Measurements from ENCODE around the gene PSMD2.

Gene PSMD2

DNA sequence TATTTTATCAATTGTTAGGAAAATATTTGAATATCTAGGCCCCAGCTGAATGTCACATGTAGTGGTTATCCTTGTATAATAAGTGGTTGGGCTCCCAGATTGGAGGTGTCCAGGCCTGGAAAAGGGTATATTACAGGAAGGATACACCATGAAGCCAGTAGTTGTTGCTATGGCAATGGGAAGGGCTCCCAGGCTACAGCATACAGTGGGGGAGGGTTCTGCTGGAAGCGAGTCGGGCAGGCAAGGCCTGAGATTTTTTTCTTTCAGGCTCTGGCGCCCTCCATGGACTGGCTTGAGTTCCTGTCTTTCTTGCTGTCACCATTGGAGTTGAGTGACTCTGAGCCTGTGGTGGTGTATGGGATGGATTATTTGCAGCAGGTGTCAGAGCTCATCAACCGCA lies 14.3 kb upstream of the PSMD2 start:
- H3K27ac ChIP-seq (ENCODE audit: low read depth, low read length, severe bottlenecking) = no peak overlapping the region
- H3K9me3 ChIP-seq (ENCODE audit: control insufficient read depth, low read length) = no peaks in the 10 kb centered on the region
- no peak overlapping the region for H3K4me3 ChIP-seq (ENCODE audit: extremely low read depth, insufficient read depth, low read length, poor library complexity, severe bottlenecking)
- H3K4me1 ChIP-seq (ENCODE audit: control insufficient read depth, insufficient read depth, low read length, poor library complexity, severe bottlenecking) = no peaks in the 10 kb centered on the region
- 5 to 12% methylated on average over 4 of the region's 4 CpGs for WGBS, 2 experiments (ENCODE audit: insufficient coverage in 2 of 2)
- H3K36me3 ChIP-seq (ENCODE audit: control insufficient read depth, insufficient read depth, low read length) = no peaks in the 10 kb centered on the region

DNA sequence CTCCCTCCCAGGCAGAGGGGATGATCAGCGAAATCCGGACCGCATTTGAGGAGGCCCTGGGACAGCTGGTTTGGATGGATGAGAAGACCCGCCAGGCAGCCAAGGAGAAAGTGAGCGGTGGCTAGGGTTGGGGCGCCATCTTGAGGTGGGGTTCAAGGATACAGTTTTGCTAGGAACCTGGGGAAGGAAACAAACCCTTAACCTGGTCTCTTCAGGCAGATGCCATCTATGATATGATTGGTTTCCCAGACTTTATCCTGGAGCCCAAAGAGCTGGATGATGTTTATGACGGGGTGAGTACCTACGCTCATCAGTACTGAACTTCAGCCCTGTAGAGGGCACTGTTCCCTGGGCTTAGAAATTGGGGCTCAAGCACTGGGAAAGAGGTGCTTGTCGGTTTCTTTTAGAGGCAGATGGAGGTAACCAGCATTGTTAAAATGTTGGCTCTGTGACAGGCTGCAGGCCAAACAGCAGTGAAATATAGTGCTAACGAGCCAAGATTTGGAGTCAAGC lies 9.6 kb upstream of the PSMD2 start:
- no peaks in the 10 kb centered on the region for H3K4me1 ChIP-seq (ENCODE audit: control insufficient read depth, insufficient read depth, low read length, poor library complexity, severe bottlenecking)
- WGBS, 2 experiments (ENCODE audit: insufficient coverage in 2 of 2) = 23% methylated on average over 6 to 7 of the region's 10 CpGs
- no peaks in the 10 kb centered on the region for H3K9me3 ChIP-seq (ENCODE audit: control insufficient read depth, low read length)
- H3K36me3 ChIP-seq (ENCODE audit: control insufficient read depth, insufficient read depth, low read length) = no peaks in the 10 kb centered on the region
- no peak overlapping the region for H3K27ac ChIP-seq (ENCODE audit: low read depth, low read length, severe bottlenecking)
- no peak overlapping the region for H3K4me3 ChIP-seq (ENCODE audit: extremely low read depth, insufficient read depth, low read length, poor library complexity, severe bottlenecking)

GRCh38 chr3:184290331-184290730 lies 8.7 kb upstream of the PSMD2 start:
- Histone ChIP-seq H3K9me3 (ENCODE audit: control insufficient read depth, low read length) (no peaks in the 10 kb centered on the region), H3K36me3 (ENCODE audit: control insufficient read depth, insufficient read depth, low read length) (no peaks in the 10 kb centered on the region), H3K27ac (ENCODE audit: low read depth, low read length, severe bottlenecking) (no peak overlapping the region), H3K4me3 (ENCODE audit: extremely low read depth, insufficient read depth, low read length, poor library complexity, severe bottlenecking) (no peak overlapping the region), H3K4me1 (ENCODE audit: control insufficient read depth, insufficient read depth, low read length, poor library complexity, severe bottlenecking) (no peaks in the 10 kb centered on the region)
- WGBS, 2 experiments (ENCODE audit: insufficient coverage in 2 of 2) = 89% methylated on average over 3 to 9 of the region's 10 CpGs

GRCh38 chr3:184291044-184291737 lies 7.8 kb upstream of the PSMD2 start:
- no peaks in the 10 kb centered on the region for H3K4me1 ChIP-seq (ENCODE audit: control insufficient read depth, insufficient read depth, low read length, poor library complexity, severe bottlenecking)
- no peak overlapping the region for H3K4me3 ChIP-seq (ENCODE audit: extremely low read depth, insufficient read depth, low read length, poor library complexity, severe bottlenecking)
- no peaks in the 10 kb centered on the region for H3K9me3 ChIP-seq (ENCODE audit: control insufficient read depth, low read length)
- no peak overlapping the region for H3K27ac ChIP-seq (ENCODE audit: low read depth, low read length, severe bottlenecking)
- H3K36me3 ChIP-seq (ENCODE audit: control insufficient read depth, insufficient read depth, low read length) = no peaks in the 10 kb centered on the region
- 87 to 90% methylated on average over 18 to 20 of the region's 22 CpGs for WGBS, 2 experiments (ENCODE audit: insufficient coverage in 2 of 2)

GRCh38 chr3:184291738-184292445 lies 7.1 kb upstream of the PSMD2 start:
- 93 to 97% methylated on average over 15 to 21 of the region's 21 CpGs for WGBS, 2 experiments (ENCODE audit: insufficient coverage in 2 of 2)
- Histone ChIP-seq H3K9me3 (ENCODE audit: control insufficient read depth, low read length) (no peaks in the 10 kb centered on the region), H3K4me3 (ENCODE audit: extremely low read depth, insufficient read depth, low read length, poor library complexity, severe bottlenecking) (no peak overlapping the region), H3K4me1 (ENCODE audit: control insufficient read depth, insufficient read depth, low read length, poor library complexity, severe bottlenecking) (no peaks in the 10 kb centered on the region), H3K27ac (ENCODE audit: low read depth, low read length, severe bottlenecking) (no peak overlapping the region), H3K36me3 (ENCODE audit: control insufficient read depth, insufficient read depth, low read length) (no peaks in the 10 kb centered on the region)

- Histone ChIP-seq H3K4me1 (ENCODE audit: control insufficient read depth, insufficient read depth, low read length, poor library complexity, severe bottlenecking) (peaks cover 4% of the 10 kb centered on the region), H3K36me3 (ENCODE audit: control insufficient read depth, insufficient read depth, low read length) (peaks cover 7% of the 10 kb centered on the region), H3K27ac (ENCODE audit: low read depth, low read length, severe bottlenecking) (no peak overlapping the region), H3K4me3 (ENCODE audit: extremely low read depth, insufficient read depth, low read length, poor library complexity, severe bottlenecking) (no peak overlapping the region), H3K9me3 (ENCODE audit: control insufficient read depth, low read length) (no peaks in the 10 kb centered on the region)
- WGBS, 2 experiments (ENCODE audit: insufficient coverage in 2 of 2) = 68 to 85% methylated on average over 2 to 3 of the region's 3 CpGs
Observed at GRCh38 chr3:184295771-184296170, 3.3 kb upstream of the PSMD2 start.

DNA sequence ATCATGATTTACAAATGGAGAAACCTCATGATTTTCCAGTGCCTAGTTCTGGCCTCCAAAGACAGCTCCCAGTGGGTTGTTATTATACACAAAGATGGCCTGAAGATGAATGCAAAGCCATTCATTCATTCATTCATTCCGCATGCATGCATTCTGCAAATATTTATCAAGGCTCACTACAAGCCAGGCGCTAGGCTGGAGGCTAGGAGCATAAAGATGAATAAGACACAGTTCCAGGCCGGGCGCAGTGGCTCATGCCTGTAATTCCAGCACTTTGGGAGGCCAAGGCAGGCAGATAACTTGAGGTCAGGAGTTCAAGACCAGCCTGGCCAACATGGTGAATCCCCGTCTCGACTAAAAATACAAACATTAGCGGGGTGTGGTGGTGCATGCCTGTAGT lies 2.4 kb upstream of the PSMD2 start:
- Histone ChIP-seq H3K36me3 (ENCODE audit: control insufficient read depth, insufficient read depth, low read length) (peaks cover 16% of the 10 kb centered on the region), H3K4me3 (ENCODE audit: extremely low read depth, insufficient read depth, low read length, poor library complexity, severe bottlenecking) (no peak overlapping the region), H3K4me1 (ENCODE audit: control insufficient read depth, insufficient read depth, low read length, poor library complexity, severe bottlenecking) (peaks cover 11% of the 10 kb centered on the region), H3K9me3 (ENCODE audit: control insufficient read depth, low read length) (no peaks in the 10 kb centered on the region), H3K27ac (ENCODE audit: low read depth, low read length, severe bottlenecking) (no peak overlapping the region)
- 75 to 98% methylated on average over 3 to 5 of the region's 7 CpGs for WGBS, 2 experiments (ENCODE audit: insufficient coverage in 2 of 2)

DNA sequence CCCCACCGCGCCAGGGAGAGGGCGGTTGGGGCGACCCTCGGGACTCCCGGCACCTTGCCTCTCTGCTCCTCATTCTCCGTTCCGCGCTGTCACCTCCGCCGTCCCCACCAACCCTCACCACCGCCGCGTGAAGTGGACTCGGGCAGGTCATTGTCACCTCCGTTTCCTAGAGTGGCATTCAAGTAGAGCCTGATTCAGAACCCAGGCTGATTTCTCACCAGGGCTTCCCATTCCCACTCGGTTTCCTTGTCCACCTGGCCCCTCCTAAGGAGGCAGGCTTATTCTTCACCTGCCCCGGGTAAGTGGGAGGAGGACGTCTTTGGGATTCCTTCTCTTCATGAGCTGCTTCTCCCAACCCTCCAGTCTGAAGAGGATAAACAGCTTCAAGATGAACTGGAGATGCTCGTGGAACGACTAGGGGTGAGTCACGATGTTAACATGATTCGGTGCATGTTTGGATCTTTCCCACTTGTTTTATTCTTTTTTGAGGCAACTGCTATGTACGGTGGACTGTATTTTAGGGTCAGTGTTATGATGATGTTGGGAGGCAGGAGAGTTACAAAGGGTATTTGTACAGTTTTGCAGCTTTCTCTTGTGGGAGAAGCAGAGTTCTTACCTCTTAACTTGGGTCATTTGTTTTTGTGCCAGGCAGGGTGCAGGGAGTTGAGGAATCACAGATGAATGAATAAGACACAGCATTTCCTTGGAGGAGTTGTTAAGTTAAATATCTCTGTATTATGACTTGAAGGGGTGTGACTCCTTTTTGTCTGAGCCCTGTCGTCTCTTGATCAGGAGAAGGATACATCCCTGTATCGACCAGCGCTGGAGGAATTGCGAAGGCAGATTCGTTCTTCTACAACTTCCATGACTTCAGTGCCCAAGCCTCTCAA lies 692 bp downstream of the PSMD2 start:
- Histone ChIP-seq H3K27ac (ENCODE audit: low read depth, low read length, severe bottlenecking) (peak overlapping the region; percentile 76), H3K4me1 (ENCODE audit: control insufficient read depth, insufficient read depth, low read length, poor library complexity, severe bottlenecking) (peaks cover 14% of the 10 kb centered on the region)
- 9 to 15% methylated on average over 16 to 28 of the region's 29 CpGs for WGBS, 2 experiments (ENCODE audit: insufficient coverage in 2 of 2)

GRCh38 chr3:184300378-184300720 lies 1.3 kb downstream of the PSMD2 start:
- peaks cover 14% of the 10 kb centered on the region for H3K4me1 ChIP-seq (ENCODE audit: control insufficient read depth, insufficient read depth, low read length, poor library complexity, severe bottlenecking)
- H3K27ac ChIP-seq (ENCODE audit: low read depth, low read length, severe bottlenecking) = peak overlapping the region; percentile 76
- peak overlapping the region; percentile 96 for H3K4me3 ChIP-seq (ENCODE audit: extremely low read depth, insufficient read depth, low read length, poor library complexity, severe bottlenecking)
- no peaks in the 10 kb centered on the region for H3K9me3 ChIP-seq (ENCODE audit: control insufficient read depth, low read length)
- peaks cover 53% of the 10 kb centered on the region for H3K36me3 ChIP-seq (ENCODE audit: control insufficient read depth, insufficient read depth, low read length)
- 86 to 100% methylated on average over 1 to 2 of the region's 3 CpGs for WGBS, 2 experiments (ENCODE audit: insufficient coverage in 2 of 2)

More for the DNA sequence above, 692 bp downstream of the PSMD2 start:
- H3K9me3 ChIP-seq (ENCODE audit: control insufficient read depth, low read length) = no peaks in the 10 kb centered on the region
- H3K36me3 ChIP-seq (ENCODE audit: control insufficient read depth, insufficient read depth, low read length) = peaks cover 47% of the 10 kb centered on the region
- peak overlapping the region; percentile 96 for H3K4me3 ChIP-seq (ENCODE audit: extremely low read depth, insufficient read depth, low read length, poor library complexity, severe bottlenecking)

DNA sequence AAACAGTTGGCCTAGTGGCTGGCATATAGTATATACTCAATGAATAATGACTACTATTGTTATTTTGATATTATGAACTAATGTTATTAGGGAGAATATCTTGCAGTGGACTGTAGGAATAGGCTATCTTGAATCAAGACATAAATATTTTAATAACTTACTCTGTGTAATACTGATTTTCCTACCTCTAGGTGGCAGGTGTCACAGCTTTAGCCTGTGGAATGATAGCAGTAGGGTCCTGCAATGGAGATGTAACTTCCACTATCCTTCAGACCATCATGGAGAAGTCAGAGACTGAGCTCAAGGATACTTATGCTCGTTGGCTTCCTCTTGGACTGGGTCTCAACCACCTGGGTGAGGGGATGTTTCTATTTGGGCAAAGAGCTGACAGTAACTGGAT lies 6.5 kb downstream of the PSMD2 start:
- H3K36me3 ChIP-seq (ENCODE audit: control insufficient read depth, insufficient read depth, low read length) = peaks cover 93% of the 10 kb centered on the region
- 83% methylated on average over 1 of the region's 1 CpG; no CpG with 5 or more reads in 1 of the 2 experiments for WGBS, 2 experiments (ENCODE audit: insufficient coverage in 2 of 2)

More for the DNA sequence above, 6.5 kb downstream of the PSMD2 start:
- no peak overlapping the region for H3K27ac ChIP-seq (ENCODE audit: low read depth, low read length, severe bottlenecking)
- H3K4me1 ChIP-seq (ENCODE audit: control insufficient read depth, insufficient read depth, low read length, poor library complexity, severe bottlenecking) = peaks cover 12% of the 10 kb centered on the region
- no peak overlapping the region for H3K4me3 ChIP-seq (ENCODE audit: extremely low read depth, insufficient read depth, low read length, poor library complexity, severe bottlenecking)
- no peaks in the 10 kb centered on the region for H3K9me3 ChIP-seq (ENCODE audit: control insufficient read depth, low read length)

All from mesodermal cell (in vitro differentiated cells).